Activated naive CD4-positive, alpha-beta T cell treated with anti-CD3 and anti-CD28 coated beads, Interleukin-2, amount 50 U/mL, for 24 hours (primary cell): ENCODE data around the gene RPRD2.
"Not testable (repeated sequence)": the region's sequence is repeated elsewhere in the genome, so short reads cannot be mapped to it uniquely, and the experiment has no call there.

Experiments used
- H3K27ac Mint-ChIP-seq: one replicate; pipeline ENCODE4 v1.8.0; 2021; ENCODE audit warnings: mild to moderate bottlenecking, mixed read lengths
- H3K27me3 Mint-ChIP-seq: one replicate; pipeline ENCODE4 v1.8.0; 2021; ENCODE audit warnings: mixed read lengths
- H3K36me3 Mint-ChIP-seq: one replicate; pipeline ENCODE4 v1.8.0; 2021; ENCODE audit warnings: mixed read lengths
- H3K4me1 Mint-ChIP-seq: one replicate; pipeline ENCODE4 v1.8.0; 2021; ENCODE audit warnings: mixed read lengths
- H3K4me3 Mint-ChIP-seq: one replicate; pipeline ENCODE4 v1.8.0; 2021; ENCODE audit warnings: mild to moderate bottlenecking, mixed read lengths
- H3K9me3 Mint-ChIP-seq: one replicate; pipeline ENCODE4 v1.8.0; 2021; ENCODE audit warnings: mixed read lengths

The RPRD2 gene

DNA sequence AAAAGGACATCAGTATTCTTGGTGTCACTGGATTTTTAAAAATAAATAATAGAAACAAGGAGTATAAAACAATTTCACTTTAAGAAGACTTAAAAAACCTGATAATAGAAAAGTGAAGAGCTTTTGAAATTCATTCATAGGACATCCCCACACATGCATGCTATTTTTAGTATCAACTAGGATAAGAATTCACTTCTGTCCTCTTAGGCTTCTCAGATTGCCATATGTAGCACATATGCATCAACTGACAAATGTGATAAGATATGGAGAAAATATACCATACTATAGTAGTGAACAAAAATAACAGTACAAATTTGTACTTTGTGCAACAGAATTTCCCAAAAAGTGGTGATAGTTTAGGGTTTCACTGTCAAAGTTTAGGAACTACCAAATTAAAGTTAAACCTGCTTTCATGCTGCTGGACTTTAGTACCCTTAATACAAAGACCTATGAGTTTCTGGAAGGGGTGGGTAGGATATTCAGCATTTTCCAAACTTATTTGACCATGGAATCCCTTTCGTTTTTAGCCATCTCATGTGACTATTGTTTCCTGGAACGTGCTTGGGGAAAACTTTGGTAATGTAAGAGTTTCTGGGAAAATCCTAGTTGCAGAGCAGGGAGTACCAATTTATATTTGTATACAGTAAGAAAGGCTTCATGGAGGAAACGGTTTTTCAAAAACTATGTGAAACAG is 19.8 kb downstream of the RPRD2 start:
- no peak overlapping the region for H3K27ac Mint-ChIP-seq
- no peaks in the 10 kb centered on the region for H3K9me3 Mint-ChIP-seq
- H3K4me1 Mint-ChIP-seq, result peaks cover 53% of the 10 kb centered on the region
- peaks cover 3% of the 10 kb centered on the region for H3K36me3 Mint-ChIP-seq
- no peaks in the 10 kb centered on the region for H3K27me3 Mint-ChIP-seq
- H3K4me3 Mint-ChIP-seq, result peak overlapping the region; percentile 24

DNA sequence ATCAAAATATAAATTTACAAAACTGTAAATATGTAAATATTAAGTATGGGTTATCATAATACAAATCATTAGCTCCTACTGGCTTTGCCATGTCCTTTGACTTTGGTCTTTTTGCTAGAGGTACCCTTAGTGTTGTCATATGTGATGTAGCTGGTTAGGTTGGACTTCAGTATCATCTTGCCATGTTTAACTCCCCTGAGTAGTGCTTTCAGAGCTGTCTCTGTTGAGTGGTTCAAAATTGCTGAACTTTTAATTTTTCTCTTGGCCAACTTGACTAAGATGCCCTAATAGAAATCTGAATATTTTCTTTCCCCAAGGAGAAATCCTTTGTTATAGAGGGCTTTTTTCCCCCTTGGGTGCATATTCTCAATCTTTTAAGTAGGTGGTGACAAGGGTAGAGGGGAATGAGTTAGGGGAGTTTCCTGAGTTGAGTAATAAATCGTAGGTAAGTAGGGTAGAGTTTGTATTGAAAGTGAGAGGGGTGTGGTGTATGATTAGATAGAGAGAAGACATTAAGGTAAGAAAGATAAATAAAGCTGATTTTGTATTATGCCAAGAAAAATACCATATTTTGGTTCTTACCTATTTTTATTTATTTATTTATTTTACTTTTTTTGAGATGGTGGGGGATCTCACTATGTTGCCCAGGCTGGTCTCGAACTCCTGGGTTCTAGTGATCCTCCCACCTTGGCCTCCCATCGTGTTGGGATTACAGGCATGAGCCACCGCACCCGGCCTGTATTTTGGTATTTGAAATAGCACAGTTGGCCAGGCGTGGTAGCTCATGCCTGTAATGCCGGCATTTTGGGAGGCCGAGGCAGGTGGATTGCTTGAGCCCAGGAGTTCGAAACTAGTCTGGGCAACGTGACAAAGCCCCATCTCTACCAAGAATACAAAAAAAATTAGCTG is 21.8 kb downstream of the RPRD2 start:
- Mint-ChIP-seq H3K36me3 (peaks cover 3% of the 10 kb centered on the region), H3K4me1 (peaks cover 62% of the 10 kb centered on the region), H3K9me3 (no peaks in the 10 kb centered on the region), H3K27ac (peak overlapping the region; percentile 6), H3K27me3 (no peaks in the 10 kb centered on the region), H3K4me3 (peak overlapping the region; percentile 19)

DNA sequence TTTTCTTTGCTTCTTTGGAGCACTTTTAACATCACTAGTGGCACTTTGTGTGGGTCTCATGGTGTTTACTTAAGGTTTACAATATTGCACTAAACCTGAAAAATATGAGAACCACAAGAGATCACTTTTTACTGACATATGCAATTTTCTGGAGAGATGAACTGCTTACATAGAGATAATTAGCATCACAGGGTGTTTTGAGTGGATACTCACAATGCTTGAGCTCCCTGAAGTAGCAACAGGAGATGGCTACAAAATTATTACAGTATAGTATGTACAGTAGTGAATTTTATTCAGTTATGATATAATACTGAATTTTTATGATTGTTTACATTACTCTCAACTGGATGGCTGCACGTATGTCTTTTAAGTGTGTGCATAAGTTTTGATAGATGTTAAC is 22.6 kb downstream of the RPRD2 start:
- H3K36me3 Mint-ChIP-seq, result peaks cover 3% of the 10 kb centered on the region
- no peak overlapping the region for H3K27ac Mint-ChIP-seq
- H3K4me1 Mint-ChIP-seq, result peaks cover 64% of the 10 kb centered on the region
- H3K4me3 Mint-ChIP-seq, result peak overlapping the region; percentile 30
- no peaks in the 10 kb centered on the region for H3K27me3 Mint-ChIP-seq
- no peaks in the 10 kb centered on the region for H3K9me3 Mint-ChIP-seq

DNA sequence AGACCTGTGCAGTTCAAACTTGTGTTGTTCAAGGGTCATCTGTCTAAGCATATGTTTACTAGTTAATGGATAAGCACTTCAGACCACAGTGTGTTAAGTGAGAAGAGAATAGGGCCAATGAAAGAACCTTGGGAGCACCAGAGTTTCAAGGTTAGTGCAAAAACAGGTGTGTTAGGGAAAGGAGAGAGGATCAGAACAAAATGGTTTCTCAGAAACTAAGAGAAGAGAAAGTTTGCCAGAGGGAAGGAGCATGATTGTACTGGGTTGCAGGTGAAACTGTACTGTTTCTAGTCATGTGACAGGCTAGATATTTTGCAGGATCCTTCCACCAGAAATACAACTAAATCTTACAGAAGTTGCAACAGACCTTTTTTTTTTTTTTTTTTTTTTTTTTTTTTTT is 23.3 kb downstream of the RPRD2 start:
- Mint-ChIP-seq H3K9me3 (no peaks in the 10 kb centered on the region), H3K36me3 (peaks cover 3% of the 10 kb centered on the region), H3K4me1 (peaks cover 63% of the 10 kb centered on the region), H3K27me3 (no peaks in the 10 kb centered on the region), H3K27ac (peak overlapping the region; percentile 14), H3K4me3 (peak overlapping the region; percentile 7)

DNA sequence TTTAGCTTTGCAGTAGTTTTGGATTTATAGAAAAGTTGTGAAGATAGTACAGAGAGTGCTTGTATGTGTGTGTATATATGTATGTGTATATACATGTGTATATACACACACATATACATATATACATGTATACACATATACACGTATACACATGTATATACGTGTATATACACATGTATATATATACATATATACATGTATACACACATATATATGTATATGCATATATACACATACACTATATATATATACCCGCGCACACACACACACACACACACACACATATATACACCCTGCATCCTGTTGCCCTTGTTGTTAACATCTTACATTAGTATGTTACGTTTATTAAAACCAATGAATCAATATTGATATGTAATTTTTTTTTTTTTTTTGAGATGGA is 24.3 kb downstream of the RPRD2 start:
- no peaks in the 10 kb centered on the region for H3K9me3 Mint-ChIP-seq
- H3K36me3 Mint-ChIP-seq, result peaks cover 3% of the 10 kb centered on the region
- H3K4me1 Mint-ChIP-seq, result peaks cover 72% of the 10 kb centered on the region
- H3K4me3 Mint-ChIP-seq, result no peak overlapping the region
- no peaks in the 10 kb centered on the region for H3K27me3 Mint-ChIP-seq
- no peak overlapping the region for H3K27ac Mint-ChIP-seq

DNA sequence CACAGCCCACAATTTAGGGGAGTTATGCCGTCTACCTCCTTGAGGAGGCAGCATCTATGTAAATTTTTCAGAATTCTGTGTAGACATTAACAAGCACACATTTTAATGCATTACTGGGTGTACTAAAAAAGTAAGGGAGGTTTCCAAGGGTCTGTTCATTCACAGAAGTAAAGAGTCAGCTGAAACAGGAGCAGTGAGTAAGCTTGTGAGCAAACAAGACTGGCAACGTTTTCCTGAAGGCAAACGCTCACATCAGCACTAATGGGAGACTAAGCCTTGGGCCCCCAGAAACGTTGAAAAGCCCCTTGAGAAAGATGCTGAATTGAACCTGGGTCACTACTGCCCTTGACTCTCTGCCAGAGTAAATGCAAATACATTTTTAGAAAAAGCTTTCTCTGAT is 25.7 kb downstream of the RPRD2 start:
- Mint-ChIP-seq H3K4me3 (no peak overlapping the region), H3K36me3 (no peaks in the 10 kb centered on the region), H3K4me1 (peaks cover 71% of the 10 kb centered on the region), H3K27me3 (no peaks in the 10 kb centered on the region), H3K27ac (no peak overlapping the region), H3K9me3 (no peaks in the 10 kb centered on the region)

DNA sequence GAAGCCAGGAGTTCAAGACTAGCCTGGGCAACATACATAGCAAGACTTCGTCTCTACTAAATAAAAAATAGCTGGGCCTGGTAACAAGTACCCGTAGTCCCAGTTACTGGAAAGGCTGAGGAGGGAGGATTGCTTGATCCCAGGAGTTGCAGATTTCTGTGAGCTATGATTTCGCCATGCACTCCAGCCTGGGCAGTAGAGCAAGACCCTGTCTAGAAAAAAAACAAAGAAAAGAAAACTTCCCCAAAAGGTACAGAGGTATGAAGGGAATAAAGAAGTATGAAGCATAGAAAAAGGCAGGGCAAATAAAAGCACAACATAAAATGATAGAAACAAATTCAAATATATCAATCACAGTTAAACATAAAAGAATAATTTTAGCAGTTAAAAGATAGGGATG is 28.7 kb downstream of the RPRD2 start:
- peaks cover 70% of the 10 kb centered on the region for H3K4me1 Mint-ChIP-seq
- no peak overlapping the region for H3K4me3 Mint-ChIP-seq
- H3K9me3 Mint-ChIP-seq, result no peaks in the 10 kb centered on the region
- peaks cover 6% of the 10 kb centered on the region for H3K36me3 Mint-ChIP-seq
- H3K27me3 Mint-ChIP-seq, result no peaks in the 10 kb centered on the region
- peak overlapping the region; percentile 53 for H3K27ac Mint-ChIP-seq

DNA sequence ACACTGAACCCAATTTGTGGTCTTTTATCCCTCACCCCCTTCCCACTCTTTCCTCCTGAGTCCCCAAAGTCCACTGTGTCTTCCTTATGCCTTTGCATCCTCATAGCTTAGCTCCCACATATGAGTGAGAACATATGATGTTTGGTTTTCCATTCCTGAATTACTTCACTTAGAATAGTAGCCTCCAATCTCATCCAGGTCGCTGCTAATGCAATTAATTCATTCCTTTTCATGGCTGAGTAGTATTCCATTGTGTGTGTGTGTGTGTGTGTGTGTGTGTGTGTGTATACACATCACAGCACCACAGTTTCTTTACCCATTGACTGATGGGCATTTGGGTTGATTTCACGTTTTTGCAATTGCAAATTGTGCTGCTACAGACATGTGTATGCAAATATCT is 31.2 kb downstream of the RPRD2 start:
- H3K36me3 Mint-ChIP-seq, result peaks cover 12% of the 10 kb centered on the region
- H3K27ac Mint-ChIP-seq, H3K9me3 Mint-ChIP-seq, H3K4me3 Mint-ChIP-seq, H3K27me3 Mint-ChIP-seq: not testable (repeated sequence)
- peaks cover 65% of the 10 kb centered on the region for H3K4me1 Mint-ChIP-seq

DNA sequence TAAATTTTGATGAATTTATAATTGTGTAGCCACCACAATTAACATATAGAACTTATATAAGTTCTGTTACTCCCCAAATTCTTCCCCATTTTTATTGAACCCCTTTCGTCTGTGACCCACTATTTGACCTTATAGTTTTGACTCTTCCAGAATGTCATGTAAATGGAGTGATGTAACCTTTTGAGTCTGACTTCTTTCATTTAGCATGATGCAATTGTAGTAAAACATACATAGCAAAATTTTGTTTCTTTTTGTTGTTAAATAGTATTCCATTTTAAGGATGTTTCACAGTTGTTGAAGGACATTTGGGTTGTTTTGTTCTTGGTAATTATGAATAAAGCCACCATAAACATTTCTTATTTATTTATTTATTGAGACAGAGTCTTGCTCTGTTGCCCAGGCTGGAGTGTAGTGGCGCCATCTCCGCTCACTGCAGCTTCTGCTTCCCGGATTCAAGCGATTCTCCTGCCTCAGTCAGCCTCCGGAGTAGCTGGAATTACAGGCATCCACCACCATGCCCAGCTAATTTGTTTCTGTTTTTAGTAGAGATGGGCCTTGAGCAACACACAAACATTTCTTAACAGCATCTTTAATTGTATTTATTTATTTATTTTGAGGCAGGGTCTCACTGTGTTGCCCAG is 33.6 kb downstream of the RPRD2 start:
- no peak overlapping the region for H3K27ac Mint-ChIP-seq
- H3K9me3 Mint-ChIP-seq, result no peaks in the 10 kb centered on the region
- H3K27me3 Mint-ChIP-seq, result no peaks in the 10 kb centered on the region
- H3K4me1 Mint-ChIP-seq, result peaks cover 49% of the 10 kb centered on the region
- H3K4me3 Mint-ChIP-seq, result no peak overlapping the region
- peaks cover 13% of the 10 kb centered on the region for H3K36me3 Mint-ChIP-seq

DNA sequence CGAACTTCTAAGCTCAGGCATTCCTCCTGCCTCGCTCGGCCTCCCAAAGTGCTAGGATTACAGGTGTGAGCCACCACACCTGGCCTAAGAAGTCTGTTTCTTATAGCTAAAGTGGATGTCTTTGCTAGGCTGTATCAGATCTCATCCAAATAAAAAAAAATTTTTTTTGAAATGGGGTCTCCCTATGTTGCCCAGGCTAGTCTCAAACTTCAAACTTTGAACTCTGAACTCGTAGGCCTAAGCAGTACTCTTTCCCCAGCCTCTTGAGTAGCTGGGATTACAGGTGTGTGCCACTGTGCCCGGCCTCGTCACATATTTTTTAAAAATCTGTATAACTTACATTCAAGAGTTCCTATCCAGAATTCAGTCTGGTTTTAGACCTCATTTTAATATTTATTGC is 40.5 kb downstream of the RPRD2 start:
- no peaks in the 10 kb centered on the region for H3K9me3 Mint-ChIP-seq
- H3K4me3 Mint-ChIP-seq, result no peak overlapping the region
- peaks cover 11% of the 10 kb centered on the region for H3K36me3 Mint-ChIP-seq
- H3K27ac Mint-ChIP-seq, result no peak overlapping the region
- H3K4me1 Mint-ChIP-seq, result peaks cover 69% of the 10 kb centered on the region
- no peaks in the 10 kb centered on the region for H3K27me3 Mint-ChIP-seq

DNA sequence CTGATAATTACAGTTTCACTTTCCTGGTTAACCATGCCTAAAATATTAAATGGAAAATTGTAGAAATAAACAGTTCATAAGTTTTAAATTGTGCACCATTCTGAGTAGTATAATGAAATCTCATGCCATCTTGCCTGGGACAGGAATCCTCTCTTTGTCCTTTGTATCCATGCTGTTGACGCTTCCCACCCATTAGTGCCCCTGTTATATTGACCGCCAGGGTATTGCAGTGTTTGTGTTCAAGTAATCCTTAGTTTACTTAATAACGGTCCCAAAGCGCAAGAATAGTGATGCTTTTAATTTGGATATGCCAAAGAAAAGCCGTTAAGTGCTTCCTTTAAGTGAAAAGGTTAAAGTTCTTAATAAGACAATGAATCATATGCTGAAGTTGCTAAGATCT is 41.7 kb downstream of the RPRD2 start:
- no peak overlapping the region for H3K4me3 Mint-ChIP-seq
- H3K9me3 Mint-ChIP-seq, result no peaks in the 10 kb centered on the region
- H3K27ac Mint-ChIP-seq, result peak overlapping the region; percentile 77
- H3K27me3 Mint-ChIP-seq, result no peaks in the 10 kb centered on the region
- H3K4me1 Mint-ChIP-seq, result peaks cover 73% of the 10 kb centered on the region
- H3K36me3 Mint-ChIP-seq, result peaks cover 4% of the 10 kb centered on the region

DNA sequence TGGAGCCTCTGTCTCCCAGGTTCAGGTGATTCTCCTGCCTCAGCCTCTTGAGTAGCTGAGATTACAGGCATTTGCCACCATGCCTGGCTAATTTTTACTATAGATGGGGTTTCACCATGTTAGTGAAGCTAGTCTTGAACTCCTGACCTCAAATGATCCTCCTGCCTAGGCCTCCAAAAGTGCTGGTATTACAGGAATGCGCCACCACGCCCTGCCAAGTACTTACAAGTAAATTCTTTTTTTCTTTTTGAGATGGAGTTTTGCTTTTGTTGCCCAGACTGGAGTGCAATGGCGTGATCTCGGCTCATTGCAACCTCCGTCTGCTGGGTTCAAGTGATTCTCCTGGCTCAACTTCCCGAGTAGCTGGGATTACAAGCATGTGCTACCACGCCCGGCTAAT is 42.5 kb downstream of the RPRD2 start:
- Mint-ChIP-seq H3K4me3 (no peak overlapping the region), H3K27me3 (no peaks in the 10 kb centered on the region), H3K36me3 (peaks cover 4% of the 10 kb centered on the region), H3K4me1 (peaks cover 79% of the 10 kb centered on the region), H3K9me3 (no peaks in the 10 kb centered on the region), H3K27ac (peak overlapping the region; percentile 8)

DNA sequence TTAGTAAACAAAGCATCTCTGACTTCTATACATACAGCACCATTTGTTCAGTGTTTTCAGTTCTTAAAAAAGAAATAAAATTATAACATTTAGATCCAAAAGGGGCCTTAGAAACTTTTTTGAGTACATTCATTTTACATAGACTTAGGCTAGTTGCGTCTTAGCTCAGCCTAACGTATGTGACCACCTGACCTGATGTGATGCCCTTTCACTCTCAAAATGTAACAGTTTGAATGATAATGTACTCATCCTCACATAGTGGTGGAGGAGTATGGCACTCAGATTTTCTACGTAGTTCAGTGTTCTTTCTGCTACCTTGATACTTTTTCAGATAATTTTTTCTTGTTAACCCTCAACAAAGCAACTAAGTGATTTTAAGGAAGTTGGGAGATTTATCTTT is 43.4 kb downstream of the RPRD2 start:
- H3K36me3 Mint-ChIP-seq, result peaks cover 4% of the 10 kb centered on the region
- H3K4me3 Mint-ChIP-seq, result no peak overlapping the region
- no peaks in the 10 kb centered on the region for H3K9me3 Mint-ChIP-seq
- peaks cover 88% of the 10 kb centered on the region for H3K4me1 Mint-ChIP-seq
- no peaks in the 10 kb centered on the region for H3K27me3 Mint-ChIP-seq
- no peak overlapping the region for H3K27ac Mint-ChIP-seq

DNA sequence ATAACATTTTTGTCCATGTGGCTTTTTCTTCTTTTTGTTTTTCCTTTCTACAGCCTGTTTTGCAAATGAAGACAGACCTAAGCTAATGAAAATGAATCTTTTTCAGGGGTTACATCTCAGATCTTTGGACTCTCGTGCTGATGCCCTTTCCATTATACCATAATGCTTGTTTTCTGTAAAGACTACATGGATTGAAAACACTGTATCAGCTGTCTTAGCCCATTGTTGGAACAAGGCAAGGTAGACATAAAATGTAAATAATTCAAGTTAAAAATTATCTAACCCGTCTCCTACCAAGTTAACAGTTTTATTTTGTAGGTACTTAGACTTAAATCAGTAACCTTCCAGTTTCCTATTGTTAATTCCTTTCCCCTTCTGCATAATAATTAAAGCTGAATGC is 44.9 kb downstream of the RPRD2 start:
- Mint-ChIP-seq H3K9me3 (no peaks in the 10 kb centered on the region), H3K4me3 (no peak overlapping the region), H3K4me1 (peaks cover 85% of the 10 kb centered on the region), H3K27me3 (no peaks in the 10 kb centered on the region), H3K27ac (peak overlapping the region; percentile 41), H3K36me3 (no peaks in the 10 kb centered on the region)

DNA sequence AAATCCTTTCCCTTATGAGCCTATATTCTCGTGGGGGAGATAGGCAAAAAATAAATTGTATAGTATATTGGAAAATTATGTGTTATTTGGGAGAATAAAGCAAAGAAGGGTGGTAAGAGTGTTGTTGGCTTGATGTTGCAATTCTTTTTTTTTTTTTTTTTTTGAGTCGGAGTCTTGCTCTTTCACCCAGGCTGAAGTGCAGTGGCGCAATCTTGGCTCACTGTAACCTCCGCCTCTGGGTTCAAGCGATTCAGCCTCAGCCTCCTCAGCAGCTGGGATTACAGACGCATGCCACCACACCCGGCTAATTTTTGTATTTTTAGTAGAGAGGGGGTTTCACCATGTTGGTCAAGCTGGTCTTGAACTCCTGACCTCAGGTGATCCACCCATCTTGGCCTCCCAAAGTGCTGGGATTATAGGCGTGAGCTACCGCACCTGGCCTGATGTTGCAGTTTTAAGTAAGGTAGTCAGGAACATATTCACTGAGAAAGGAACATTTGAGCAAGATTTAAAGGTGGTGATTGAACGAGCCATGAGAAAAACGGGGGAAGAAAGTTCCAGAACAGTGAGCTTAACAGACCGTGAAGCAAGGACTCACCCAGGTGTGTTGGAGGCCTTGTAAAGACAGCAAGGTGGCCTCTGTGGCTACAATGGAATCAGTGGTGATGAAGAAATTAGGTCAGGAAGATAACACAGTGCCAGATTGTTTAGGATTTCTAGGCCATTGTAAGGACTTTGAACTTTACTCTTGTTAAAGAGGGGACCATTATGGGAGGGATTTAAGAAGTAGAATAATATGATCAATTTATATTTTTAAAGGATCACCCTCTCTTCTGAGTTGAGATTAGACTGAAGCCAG is 45.8 kb downstream of the RPRD2 start:
- Mint-ChIP-seq H3K4me1 (peaks cover 87% of the 10 kb centered on the region), H3K9me3 (no peaks in the 10 kb centered on the region), H3K27ac (peak overlapping the region; percentile 84)

More for the DNA sequence above, 45.8 kb downstream of the RPRD2 start:
- H3K4me3 Mint-ChIP-seq, result no peak overlapping the region
- no peaks in the 10 kb centered on the region for H3K27me3 Mint-ChIP-seq
- peaks cover 2% of the 10 kb centered on the region for H3K36me3 Mint-ChIP-seq
